ENCODE measurements around the gene ITGB1BP1.

- TF ChIP-seq CTCF (IDR thresholded peaks at IDR 0.05 in 4 of 5, conservative IDR thresholded peaks at IDR 0.05 in 1 of 5) (no peak), POLR2A (IDR thresholded peaks at IDR 0.05) (no peak)
Observed at GRCh38 chr2:9451231-9451630, 27.9 kb upstream of the ITGB1BP1 start.

All from gastrocnemius medialis (tissue), 4 donors.